B cell (primary cell): Measurements from ENCODE around the gene USB1. TPM values are rescaled to one million over a fixed set of nuclear protein-coding genes. Genes with fewer than 3 reads are reported as not detected.

Source experiments
- ATAC-seq: fragments of 200-7000 bp; cut with Tn5 transposase; one replicate; pipeline ENCODE4 v1.10.0; 2021; ENCODE audit warnings: low read depth, mild to moderate bottlenecking, moderate number of reproducible peaks, moderate library complexity
- CTCF ChIA-PET: fragments of 350-600 bp; sonication (Branson Sonifier 250); formaldehyde crosslinking; loops from one replicate; lab custom pipeline; 2021; ENCODE audit warnings: antibody characterized with exemption, inconsistent platforms; lab: Charles Lee
- POLR2A ChIA-PET: fragments of 350-600 bp; sonication (Branson Sonifier 250); formaldehyde crosslinking; loops from one replicate; lab custom pipeline; 2021; ENCODE audit warnings: antibody characterized with exemption; lab: Charles Lee
- DNase-seq: peaks from one replicate; pipeline ENCODE4 v3.0.0; 2013
- H2AFZ ChIP-seq: 2 replicates; pipeline ENCODE4 v1.6.1; 2012; ENCODE audit warnings: mild to moderate bottlenecking, low read depth, low read length; ENCODE audit not compliant: insufficient read depth, poor library complexity, severe bottlenecking
- H3K27ac ChIP-seq, 2 donors: 1 replicate in 1 of 2; 2 replicates in 1 of 2; pipeline ENCODE4 v1.5.1; 2012 to 2013; ENCODE audit warnings: low read length in 2 of 2, mild to moderate bottlenecking in 2 of 2, moderate library complexity in 1 of 2
- H3K27me3 ChIP-seq, 4 experiments: fragments of 200-600 bp in 1 of 4; sonication (generic) in 1 of 4; replicated peaks in 1 of 4; 1 replicate in 2 of 4; 2 replicates in 2 of 4; pipeline versions ENCODE4 v1.6.1 to v1.7.0; 2013 to 2016; ENCODE audit warnings: low read length in 3 of 4, mild to moderate bottlenecking in 2 of 4, mixed read lengths in 1 of 4, moderate library complexity in 1 of 4; ENCODE audit not compliant: insufficient read depth in 4 of 4, control insufficient read depth in 3 of 4; ENCODE audit errors: control extremely low read depth in 1 of 4
- H3K36me3 ChIP-seq, 2 experiments: replicated peaks in 1 of 2; 1 replicate in 1 of 2; 2 replicates in 1 of 2; pipeline versions ENCODE4 v1.6.1 to v1.7.1; 2013; ENCODE audit warnings: low read length in 1 of 2; ENCODE audit not compliant: insufficient read depth in 2 of 2, control insufficient read depth in 1 of 2; ENCODE audit errors: control extremely low read depth in 1 of 2, extremely low read depth in 1 of 2
- H3K4me1 ChIP-seq, 2 donors: fragments of 200-600 bp in 1 of 2; sonication (generic) in 1 of 2; 1 replicate in 1 of 2; 2 replicates in 1 of 2; pipeline versions ENCODE4 v1.5.1 to v1.6.1; 2013 to 2017; ENCODE audit warnings: low read length in 2 of 2; ENCODE audit not compliant: control insufficient read depth in 2 of 2, insufficient read depth in 2 of 2
- H3K4me2 ChIP-seq: replicated peaks from 2 replicates; pipeline ENCODE3; 2012; ENCODE audit warnings: mild to moderate bottlenecking, low read depth, low read length; ENCODE audit not compliant: poor library complexity, severe bottlenecking
- H3K4me3 ChIP-seq, 5 experiments: fragments of 200-600 bp in 1 of 5; sonication (generic) in 1 of 5; 1 replicate in 3 of 5; 2 replicates in 2 of 5; pipeline versions ENCODE4 v1.5.1 to v1.7.0; 2011 to 2016; ENCODE audit warnings: low read length in 4 of 5, mild to moderate bottlenecking in 4 of 5, low read depth in 2 of 5, control low read depth in 1 of 5, moderate library complexity in 1 of 5; ENCODE audit not compliant: insufficient read depth in 1 of 5; ENCODE audit errors: control extremely low read depth in 1 of 5, extremely low read depth in 1 of 5
- H3K79me2 ChIP-seq: fragments of 200-600 bp; sonication (generic); one replicate; pipeline ENCODE4 v1.6.0; 2016; ENCODE audit warnings: low read length; ENCODE audit not compliant: control insufficient read depth, insufficient read depth
- H3K9ac ChIP-seq: fragments of 200-600 bp; sonication (generic); 2 replicates; pipeline ENCODE4 v1.6.1; 2017; ENCODE audit warnings: mild to moderate bottlenecking, low read length, moderate library complexity
- H3K9me3 ChIP-seq, 3 donors: one replicate each; pipeline versions ENCODE4 v1.6.1 to v1.7.1; 2013; ENCODE audit warnings: low read length in 2 of 3; ENCODE audit not compliant: control insufficient read depth in 2 of 3, insufficient read depth in 1 of 3; ENCODE audit errors: control extremely low read depth in 1 of 3
- H4K20me1 ChIP-seq: 2 replicates; pipeline ENCODE4 v1.6.0; 2012; ENCODE audit warnings: mild to moderate bottlenecking, low read length; ENCODE audit not compliant: insufficient read depth, control insufficient read depth, poor library complexity, severe bottlenecking
- H3K27ac Mint-ChIP-seq: one replicate; pipeline ENCODE4 v1.8.0; 2021; ENCODE audit warnings: mixed read lengths
- H3K27me3 Mint-ChIP-seq: one replicate; pipeline ENCODE4 v1.8.0; 2021; ENCODE audit warnings: mixed read lengths
- H3K4me1 Mint-ChIP-seq: one replicate; pipeline ENCODE4 v1.8.0; 2021; ENCODE audit warnings: mixed read lengths
- H3K4me3 Mint-ChIP-seq: one replicate; pipeline ENCODE4 v1.8.0; 2021; ENCODE audit warnings: mixed read lengths
- H3K9me3 Mint-ChIP-seq: one replicate; pipeline ENCODE4 v1.8.0; 2022; ENCODE audit warnings: mixed read lengths; ENCODE audit not compliant: insufficient read depth
- CTCF ChIP-seq: fragments of 200-600 bp; IDR thresholded peaks from one replicate; pipeline ENCODE4 v1.8.0; 2022; ENCODE audit warnings: antibody characterized with exemption, mild to moderate bottlenecking
- EZH2 ChIP-seq: IDR thresholded peaks from 2 replicates; pipeline ENCODE4 v1.6.1; 2012; ENCODE audit warnings: borderline replicate concordance, low read depth, mild to moderate bottlenecking, moderate library complexity, low read length; ENCODE audit not compliant: insufficient read depth, poor library complexity, severe bottlenecking
- WGBS: methylation state at CpG from one replicate; pipeline ENCODE4 v1.1.5; 2013; ENCODE audit warnings: missing lambda C conversion rate; ENCODE audit not compliant: insufficient coverage; 5-methylcytosine and 5-hydroxymethylcytosine counted together
- intact Hi-C: fragments of 100-400 bp; cut with micrococcal nuclease; formaldehyde crosslinking; loops from one replicate; pipeline ENCODE4 v1.10.0; 2022
- polyA plus RNA-seq: library from polyadenylated mRNA; depleted of rRNA; stranded (reverse); fragments of >200 nt; gene quantifications from 2 replicates; pipeline ENCODE4 v1.2.3, GENCODE V29; 2012
- total RNA-seq, 2 donors: library from RNA; stranded (reverse); fragments of 120-200 nt in 1 of 2; gene quantifications; 1 replicate in 1 of 2; 2 replicates in 1 of 2; pipeline versions ENCODE4 v1.2.3 to v1.2.4, GENCODE V29; 2013 to 2022

The USB1 gene
- total and polyA plus RNA-seq, 2 donors (not counting 1 experiment from before 2014, with no cell fraction given): 32.8 to 37.0 TPM

- POLR2A ChIA-PET: no interaction called here
- no peaks in the 10 kb centered on the region for H3K27me3 ChIP-seq
- Mint-ChIP-seq H3K4me3 (peak overlapping the region; percentile 19), H3K27me3 (no peaks in the 10 kb centered on the region), H3K9me3 (no peaks in the 10 kb centered on the region), H3K4me1 (peaks cover 30% of the 10 kb centered on the region), H3K27ac (no peak overlapping the region)
- CTCF ChIA-PET: interaction anchor here (1.1 kb wide), 1 partner anchor 91 kb away, joined by 3 read pairs; no protein-coding TSS in a partner anchor
- H3K4me1 ChIP-seq: peaks cover 22 to 34% of the 10 kb centered on the region in 2 donors
- H3K4me2 ChIP-seq: no peak overlapping the region
- no peak overlapping the region for H3K27ac ChIP-seq
- H3K9me3 ChIP-seq: no peaks in the 10 kb centered on the region
- DNase-seq (no peak), ATAC-seq (no peak)
- H3K4me3 ChIP-seq: no peak overlapping the region
- no peak overlapping the region for H3K9ac ChIP-seq
- intact Hi-C loops: no loop called here
- TF ChIP-seq EZH2 (no peak), CTCF (no peak)
- WGBS: 97% methylated on average over 35 of the region's 36 CpGs
- H2AFZ ChIP-seq: no peak overlapping the region
- peaks cover 0 to 23% of the 10 kb centered on the region in 2 experiments for H3K36me3 ChIP-seq
- H3K79me2 ChIP-seq: peaks cover 23% of the 10 kb centered on the region
- H4K20me1 ChIP-seq: peaks cover 41% of the 10 kb centered on the region
Observed at GRCh38 chr16:57997528-57998265, 3.5 kb upstream of the USB1 start.

- DNase-seq (no peak), ATAC-seq (no peak)
- Histone ChIP-seq H3K36me3 (peaks cover 0 to 21% of the 10 kb centered on the region in 2 experiments), H2AFZ (no peak overlapping the region), H3K9me3 (no peaks in the 10 kb centered on the region), H3K79me2 (peaks cover 23% of the 10 kb centered on the region), H3K27me3 (no peaks in the 10 kb centered on the region), H3K27ac (no peak overlapping the region), H3K4me3 (no peak overlapping the region), H4K20me1 (peaks cover 41% of the 10 kb centered on the region), H3K4me1 (peaks cover 22 to 34% of the 10 kb centered on the region in 2 donors), H3K4me2 (peak overlapping the region; percentile 100), H3K9ac (no peak overlapping the region)
- TF ChIP-seq CTCF: no peak
- no peaks in the 10 kb centered on the region for H3K27me3 Mint-ChIP-seq
- H3K9me3 Mint-ChIP-seq: no peaks in the 10 kb centered on the region
- ChIA-PET POLR2A (interaction anchor here (0.6 kb wide), 1 partner anchor 403 kb away, joined by 3 read pairs; no protein-coding TSS in a partner anchor), CTCF (interaction anchor here (1.1 kb wide), 1 partner anchor 91 kb away, joined by 3 read pairs; no protein-coding TSS in a partner anchor)
- H3K4me1 Mint-ChIP-seq: peaks cover 30% of the 10 kb centered on the region
- H3K27ac Mint-ChIP-seq: no peak overlapping the region
- H3K4me3 Mint-ChIP-seq: peak overlapping the region; percentile 19
- WGBS: 94% methylated on average over 5 of the region's 8 CpGs
- intact Hi-C loops: no loop called here
Observed at GRCh38 chr16:57998486-57998885, 2.7 kb upstream of the USB1 start.
